SK-N-MC (cell line): ENCODE data around the gene RASAL1.

ENCODE experiments used
- EZH2 ChIP-seq: fragments of 200-600 bp; sonication (generic); IDR thresholded peaks from one replicate; pipeline ENCODE4 v1.6.1; 2017; ENCODE audit warnings: antibody characterized with exemption
- FOXP2 ChIP-seq: optimal IDR thresholded peaks from 2 replicates; pipeline ENCODE3; 2011; ENCODE audit warnings: mild to moderate bottlenecking, moderate library complexity; ENCODE audit not compliant: insufficient read depth; ENCODE audit errors: extremely low read length, control extremely low read depth
- POLR2AphosphoS5 ChIP-seq: IDR thresholded peaks from 2 replicates; pipeline ENCODE4 v1.6.1; 2012; ENCODE audit warnings: mild to moderate bottlenecking, low read depth, low read length, borderline replicate concordance

GRCh38 chr12:113091506-113091905, 44.1 kb downstream of the RASAL1 start:
- no peak for TF ChIP-seq EZH2
- no peak for TF ChIP-seq FOXP2
- TF ChIP-seq POLR2AphosphoS5, result no peak
